ENCODE results near the gene MADCAM1.

MADCAM1 gene

DNA sequence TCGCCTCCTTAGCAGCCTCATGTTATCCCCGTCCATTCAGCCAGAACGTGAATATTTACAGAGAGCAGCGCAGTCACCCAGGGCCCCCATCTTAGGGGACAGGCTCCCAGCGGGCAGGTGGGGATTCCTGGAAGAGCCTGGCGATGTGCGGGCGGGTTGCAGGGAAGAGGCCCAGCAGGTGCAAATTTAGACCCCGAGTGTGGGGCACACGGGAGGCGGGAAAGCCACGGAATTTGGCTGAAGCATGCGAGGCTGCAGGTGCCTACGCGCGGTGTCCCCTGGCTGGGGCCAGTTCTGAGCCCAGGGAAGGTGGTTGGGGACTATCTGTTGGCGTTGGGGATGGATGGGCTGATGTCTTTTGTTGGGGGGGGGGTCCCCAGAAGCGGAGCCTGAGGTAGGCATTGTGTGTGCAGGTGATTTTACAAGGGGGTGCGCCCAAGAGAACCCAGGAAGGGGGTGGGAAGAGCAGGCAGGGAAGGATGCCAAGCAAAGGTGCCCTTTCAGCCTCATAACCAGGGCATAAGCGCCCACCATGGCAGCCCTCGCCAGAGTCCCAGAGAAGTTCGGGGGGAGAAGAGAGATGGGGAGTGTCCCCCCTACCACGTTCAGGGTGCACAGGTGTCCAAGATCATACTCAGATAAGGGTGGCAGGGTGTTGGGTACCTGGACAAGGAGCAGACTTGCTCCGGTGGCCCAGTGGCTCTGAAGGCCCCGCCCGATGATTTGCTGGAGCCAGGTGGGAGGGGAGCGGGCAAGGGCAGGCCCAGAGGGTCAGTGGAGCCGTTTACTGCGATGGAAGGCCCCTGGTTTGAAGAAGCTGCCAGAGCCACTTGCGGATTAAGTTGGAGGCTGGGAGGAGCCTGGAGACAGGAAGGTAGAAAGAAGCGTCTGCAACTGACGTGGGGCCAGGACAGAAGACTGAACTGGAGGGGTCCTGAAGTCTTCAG is 12.2 kb downstream of the MADCAM1 start:
- peaks cover 15% of the 10 kb centered on the region for H3F3A ChIP-seq (ENCODE audit: insufficient read depth, low read length)
- peaks cover 14% of the 10 kb centered on the region for H3K79me2 ChIP-seq (ENCODE audit: low read length)
- peak overlapping the region; percentile 94 for H3K4me2 ChIP-seq (ENCODE audit: low read depth, low read length)
- H3K27ac ChIP-seq (ENCODE audit: low read length): no peak overlapping the region
- no peaks in the 10 kb centered on the region for H4K20me1 ChIP-seq (ENCODE audit: insufficient read depth, low read length)
- no peak for TF ChIP-seq EZH2phosphoT487 (IDR thresholded peaks at IDR 0.05; ENCODE audit: low read length)
- TF ChIP-seq, protein P1, sequence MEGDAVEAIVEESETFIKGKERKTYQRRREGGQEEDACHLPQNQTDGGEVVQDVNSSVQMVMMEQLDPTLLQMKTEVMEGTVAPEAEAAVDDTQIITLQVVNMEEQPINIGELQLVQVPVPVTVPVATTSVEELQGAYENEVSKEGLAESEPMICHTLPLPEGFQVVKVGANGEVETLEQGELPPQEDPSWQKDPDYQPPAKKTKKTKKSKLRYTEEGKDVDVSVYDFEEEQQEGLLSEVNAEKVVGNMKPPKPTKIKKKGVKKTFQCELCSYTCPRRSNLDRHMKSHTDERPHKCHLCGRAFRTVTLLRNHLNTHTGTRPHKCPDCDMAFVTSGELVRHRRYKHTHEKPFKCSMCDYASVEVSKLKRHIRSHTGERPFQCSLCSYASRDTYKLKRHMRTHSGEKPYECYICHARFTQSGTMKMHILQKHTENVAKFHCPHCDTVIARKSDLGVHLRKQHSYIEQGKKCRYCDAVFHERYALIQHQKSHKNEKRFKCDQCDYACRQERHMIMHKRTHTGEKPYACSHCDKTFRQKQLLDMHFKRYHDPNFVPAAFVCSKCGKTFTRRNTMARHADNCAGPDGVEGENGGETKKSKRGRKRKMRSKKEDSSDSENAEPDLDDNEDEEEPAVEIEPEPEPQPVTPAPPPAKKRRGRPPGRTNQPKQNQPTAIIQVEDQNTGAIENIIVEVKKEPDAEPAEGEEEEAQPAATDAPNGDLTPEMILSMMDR (IDR thresholded peaks at IDR 0.05; ENCODE audit: low read length): no peak
- peaks cover 13% of the 10 kb centered on the region; the same call in 1 of the 2 replicates for H3K27me3 ChIP-seq (replicated peaks; ENCODE audit: insufficient read depth, low read length)
- peak overlapping the region; percentile 92 for H2AFZ ChIP-seq (ENCODE audit: low read length)
- H3K9me3 ChIP-seq (replicated peaks; ENCODE audit: insufficient read depth, low read length): no peaks in the 10 kb centered on the region
- no peaks in the 10 kb centered on the region for H3K36me3 ChIP-seq (replicated peaks; ENCODE audit: insufficient read depth, low read length)
- H3K4me1 ChIP-seq (ENCODE audit: low read length): peaks cover 14% of the 10 kb centered on the region; the same call in 1 of the 2 replicates
- H3K9ac ChIP-seq (ENCODE audit: low read length): peak overlapping the region; percentile 95; the same call in 1 of the 2 replicates
- peak overlapping the region; percentile 95 for H3K4me3 ChIP-seq (ENCODE audit: low read length)
- DNase-seq: no peak
- H3K9me2 ChIP-seq (replicated peaks; ENCODE audit: insufficient read depth, low read length): no peaks in the 10 kb centered on the region

DNA sequence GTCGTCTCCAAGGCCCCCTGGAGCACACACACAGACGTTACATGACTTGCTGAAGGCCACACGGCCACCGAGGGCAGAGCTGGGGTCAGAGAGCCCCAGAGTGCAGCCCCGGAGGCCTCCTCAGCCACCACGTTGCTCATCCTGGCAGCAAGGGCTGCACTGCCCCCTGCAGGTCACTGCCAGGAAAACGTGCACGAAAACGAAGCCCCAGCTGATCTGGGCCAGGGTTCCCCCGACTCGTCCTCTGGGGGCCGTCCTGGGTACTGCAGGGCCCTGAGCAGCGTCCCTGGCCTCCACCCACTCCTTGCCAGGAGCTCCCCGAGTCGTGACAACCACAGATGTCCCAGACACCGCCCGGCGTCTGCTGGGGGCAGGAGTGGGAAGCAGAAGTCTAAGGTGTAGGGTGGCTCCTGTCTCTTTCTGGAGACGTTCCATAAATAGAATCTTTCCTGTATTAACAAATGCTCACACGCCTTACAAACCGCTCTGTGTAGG is 14.4 kb downstream of the MADCAM1 start:
- Histone ChIP-seq H3K27ac (ENCODE audit: low read length) (peak overlapping the region; percentile 88), H2AFZ (ENCODE audit: low read length) (peak overlapping the region; percentile 48), H3F3A (ENCODE audit: insufficient read depth, low read length) (peaks cover 15% of the 10 kb centered on the region), H3K36me3 (replicated peaks; ENCODE audit: insufficient read depth, low read length) (no peaks in the 10 kb centered on the region), H3K4me1 (ENCODE audit: low read length) (peaks cover 14% of the 10 kb centered on the region; the same call in 1 of the 2 replicates), H3K9me2 (replicated peaks; ENCODE audit: insufficient read depth, low read length) (no peaks in the 10 kb centered on the region), H3K79me2 (ENCODE audit: low read length) (peaks cover 14% of the 10 kb centered on the region), H3K27me3 (replicated peaks; ENCODE audit: insufficient read depth, low read length) (no peaks in the 10 kb centered on the region), H3K9ac (ENCODE audit: low read length) (peak overlapping the region; percentile 68), H3K4me3 (ENCODE audit: low read length) (peak overlapping the region; percentile 47), H3K4me2 (ENCODE audit: low read depth, low read length) (peak overlapping the region; percentile 87), H3K9me3 (replicated peaks; ENCODE audit: insufficient read depth, low read length) (no peaks in the 10 kb centered on the region), H4K20me1 (ENCODE audit: insufficient read depth, low read length) (no peaks in the 10 kb centered on the region)
- TF ChIP-seq EZH2phosphoT487 (IDR thresholded peaks at IDR 0.05; ENCODE audit: low read length): no peak
- TF ChIP-seq, protein P1 (IDR thresholded peaks at IDR 0.05; ENCODE audit: low read length): peak; percentile 100
- TF ChIP-seq EZH2 (optimal IDR thresholded peaks at IDR 0.05; ENCODE audit: low read depth, low read length): no peak
- DNase-seq: peak; percentile 96

DNA sequence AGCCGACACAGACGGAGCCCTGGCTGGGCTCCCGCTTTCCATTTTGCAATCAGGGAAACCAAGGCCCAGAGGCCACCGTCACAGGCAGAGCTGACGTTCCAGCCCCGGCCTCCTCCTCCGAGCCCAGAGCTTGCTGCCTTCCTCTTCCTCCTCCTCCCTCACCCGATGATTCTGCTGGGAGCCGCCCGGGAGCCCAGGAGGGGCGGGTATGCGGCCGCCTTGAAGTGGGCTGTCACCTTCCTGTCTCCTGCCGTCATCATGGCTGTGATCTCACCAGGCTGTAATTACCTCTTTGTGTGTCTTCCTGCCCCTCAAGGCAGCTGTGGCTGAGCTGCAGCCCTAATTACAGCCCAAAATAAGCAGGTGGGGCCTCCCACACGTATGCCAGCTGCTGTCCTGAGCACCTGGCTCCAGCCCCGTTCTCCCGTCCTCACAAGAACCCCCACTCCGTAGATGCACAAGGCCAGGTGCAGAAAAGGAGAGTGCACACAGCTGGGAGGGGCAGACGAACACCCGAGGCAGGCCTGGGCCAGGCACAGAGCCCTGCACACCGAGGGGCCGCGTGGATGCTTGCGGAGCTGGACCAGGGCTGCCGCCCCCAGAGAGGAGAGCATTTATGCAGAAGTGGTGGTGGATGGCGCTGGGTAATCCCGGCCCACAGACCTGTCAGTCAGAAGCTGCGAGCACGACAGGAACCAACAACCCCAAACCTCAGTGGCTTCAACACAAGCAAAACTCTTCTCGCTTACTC is 15.0 kb downstream of the MADCAM1 start:
- Histone ChIP-seq H3K36me3 (replicated peaks; ENCODE audit: insufficient read depth, low read length) (no peaks in the 10 kb centered on the region), H3K4me1 (ENCODE audit: low read length) (peaks cover 14% of the 10 kb centered on the region; the same call in 1 of the 2 replicates), H3K79me2 (ENCODE audit: low read length) (peaks cover 14% of the 10 kb centered on the region), H3K9me3 (replicated peaks; ENCODE audit: insufficient read depth, low read length) (no peaks in the 10 kb centered on the region), H4K20me1 (ENCODE audit: insufficient read depth, low read length) (no peaks in the 10 kb centered on the region), H3K9ac (ENCODE audit: low read length) (peak overlapping the region; percentile 68), H3K9me2 (replicated peaks; ENCODE audit: insufficient read depth, low read length) (no peaks in the 10 kb centered on the region), H3K4me3 (ENCODE audit: low read length) (peak overlapping the region; percentile 47), H3K27ac (ENCODE audit: low read length) (peak overlapping the region; percentile 88), H3K4me2 (ENCODE audit: low read depth, low read length) (peak overlapping the region; percentile 87), H2AFZ (ENCODE audit: low read length) (peak overlapping the region; percentile 48), H3F3A (ENCODE audit: insufficient read depth, low read length) (peaks cover 15% of the 10 kb centered on the region), H3K27me3 (replicated peaks; ENCODE audit: insufficient read depth, low read length) (no peaks in the 10 kb centered on the region)
- DNase-seq: peak; percentile 94
- TF ChIP-seq, protein P1 (IDR thresholded peaks at IDR 0.05; ENCODE audit: low read length): no peak
- TF ChIP-seq EZH2phosphoT487 (IDR thresholded peaks at IDR 0.05; ENCODE audit: low read length) (no peak), EZH2 (optimal IDR thresholded peaks at IDR 0.05; ENCODE audit: low read depth, low read length) (no peak)
